ENCODE measurements around the gene LCMT1. TPM values are rescaled to one million over a fixed set of nuclear protein-coding genes. Genes with fewer than 3 reads are reported as not detected.

The LCMT1 gene
- total RNA-seq, 4 donors from 2014 or later = 10.7 to 56.9 (median 34.4) TPM

GRCh38 chr16:25148568-25149215, 37.1 kb downstream of the LCMT1 start:
- Histone ChIP-seq H3K4me1 (no peaks in the 10 kb centered on the region), H3K36me3 (peaks cover 0 to 24% (median 0%) of the 10 kb centered on the region in 3 donors), H3K4me3 (no peak overlapping the region), H3K27ac (no peak overlapping the region), H3K27me3 (no peaks in the 10 kb centered on the region), H3K9me3 (no peaks in the 10 kb centered on the region)
- TF ChIP-seq POLR2A (IDR thresholded peaks at IDR 0.05) (no peak), CTCF (IDR thresholded peaks at IDR 0.05) (no peak)
- no peak for DNase-seq

GRCh38 chr16:25151996-25152395, 40.5 kb downstream of the LCMT1 start:
- Histone ChIP-seq H3K27ac (no peak overlapping the region), H3K9me3 (no peaks in the 10 kb centered on the region), H3K4me3 (no peak overlapping the region), H3K27me3 (no peaks in the 10 kb centered on the region), H3K36me3 (peaks cover 0 to 35% (median 0%) of the 10 kb centered on the region in 3 donors), H3K4me1 (no peaks in the 10 kb centered on the region)
- DNase-seq = no peak
- TF ChIP-seq POLR2A (IDR thresholded peaks at IDR 0.05) (no peak), CTCF (IDR thresholded peaks at IDR 0.05) (no peak)

GRCh38 chr16:25155553-25156460, 44.3 kb downstream of the LCMT1 start:
- no peak for DNase-seq
- no peaks in the 10 kb centered on the region for H3K4me1 ChIP-seq
- peaks cover 0 to 57% (median 0%) of the 10 kb centered on the region in 3 donors for H3K36me3 ChIP-seq
- H3K27me3 ChIP-seq = no peaks in the 10 kb centered on the region
- no peak for TF ChIP-seq CTCF (IDR thresholded peaks at IDR 0.05)
- no peak for TF ChIP-seq POLR2A (IDR thresholded peaks at IDR 0.05)
- no peaks in the 10 kb centered on the region for H3K9me3 ChIP-seq
- H3K27ac ChIP-seq = no peak overlapping the region
- no peak overlapping the region for H3K4me3 ChIP-seq

- DNase-seq = no peak
- Histone ChIP-seq H3K4me3 (no peak overlapping the region), H3K27ac (no peak overlapping the region), H3K9me3 (no peaks in the 10 kb centered on the region), H3K4me1 (no peaks in the 10 kb centered on the region), H3K27me3 (no peaks in the 10 kb centered on the region), H3K36me3 (peaks cover 0 to 72% (median 0%) of the 10 kb centered on the region in 3 donors)
- TF ChIP-seq CTCF (IDR thresholded peaks at IDR 0.05) (no peak), POLR2A (IDR thresholded peaks at IDR 0.05) (no peak)
These were observed 45.8 kb downstream of the LCMT1 start for GRCh38 chr16:25157271-25157875.

GRCh38 chr16:25158401-25158800, 46.9 kb downstream of the LCMT1 start:
- Histone ChIP-seq H3K4me3 (no peak overlapping the region), H3K36me3 (peaks cover 0 to 76% (median 0%) of the 10 kb centered on the region in 3 donors), H3K27me3 (no peaks in the 10 kb centered on the region), H3K9me3 (no peaks in the 10 kb centered on the region), H3K4me1 (no peaks in the 10 kb centered on the region), H3K27ac (no peak overlapping the region)
- DNase-seq = no peak
- TF ChIP-seq CTCF (IDR thresholded peaks at IDR 0.05) = no peak
- TF ChIP-seq POLR2A (IDR thresholded peaks at IDR 0.05) = no peak

Data from Peyer's patch (tissue), 4 donors.